ENCODE results near the gene MST1.

MST1 gene

DNA sequence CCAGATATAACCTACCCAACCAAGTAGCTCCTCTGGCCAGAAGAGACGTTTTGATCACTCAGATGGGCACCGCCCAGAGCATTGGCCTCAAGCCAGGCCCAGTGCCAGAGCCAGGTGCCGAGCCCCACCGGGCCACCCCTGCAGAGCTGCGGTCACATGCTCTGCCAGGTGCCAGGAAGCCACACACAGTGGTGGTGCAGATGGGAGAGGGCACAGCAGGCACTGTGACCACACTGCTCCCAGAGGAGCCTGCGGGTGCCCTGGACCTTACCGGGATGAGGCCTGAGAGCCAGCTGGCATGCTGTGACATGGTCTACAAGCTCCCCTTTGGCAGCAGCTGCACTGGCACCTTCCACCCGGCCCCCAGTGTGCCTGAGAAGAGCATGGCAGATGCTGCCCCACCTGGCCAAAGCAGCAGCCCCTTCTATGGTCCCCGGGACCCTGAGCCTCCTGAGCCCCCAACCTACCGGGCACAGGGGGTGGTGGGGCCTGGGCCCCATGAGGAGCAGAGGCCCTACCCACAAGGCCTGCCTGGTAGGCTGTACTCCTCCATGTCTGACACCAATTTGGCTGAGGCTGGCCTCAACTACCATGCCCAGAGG, 34.2 kb downstream of the MST1 start:
- no peak for FAIRE-seq

GRCh38 chr3:49654176-49654825, 35.0 kb downstream of the MST1 start:
- FAIRE-seq: no peak

GRCh38 chr3:49653621-49654020, 35.7 kb downstream of the MST1 start:
- FAIRE-seq: no peak

- FAIRE-seq: no peak
Measured at GRCh38 chr3:49652903-49653415, 36.3 kb downstream of the MST1 start.

GRCh38 chr3:49652218-49652902, 36.9 kb downstream of the MST1 start:
- FAIRE-seq: no peak

DNA sequence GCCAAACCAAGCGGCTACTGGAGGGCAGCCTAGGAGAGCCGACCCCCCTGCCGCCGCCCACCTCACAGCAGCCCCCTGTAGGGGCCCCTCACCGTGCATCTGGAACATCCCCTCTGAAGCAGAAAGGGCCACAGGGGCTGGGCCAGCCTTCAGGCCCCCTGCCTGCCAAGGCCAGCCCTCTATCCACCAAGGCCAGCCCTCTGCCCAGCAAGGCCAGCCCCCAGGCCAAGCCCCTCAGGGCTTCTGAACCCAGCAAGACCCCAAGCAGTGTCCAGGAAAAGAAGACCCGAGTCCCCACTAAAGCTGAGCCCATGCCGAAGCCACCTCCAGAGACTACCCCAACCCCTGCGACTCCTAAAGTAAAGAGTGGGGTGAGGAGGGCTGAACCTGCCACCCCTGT, 38.6 kb downstream of the MST1 start:
- no peak for FAIRE-seq

DNA sequence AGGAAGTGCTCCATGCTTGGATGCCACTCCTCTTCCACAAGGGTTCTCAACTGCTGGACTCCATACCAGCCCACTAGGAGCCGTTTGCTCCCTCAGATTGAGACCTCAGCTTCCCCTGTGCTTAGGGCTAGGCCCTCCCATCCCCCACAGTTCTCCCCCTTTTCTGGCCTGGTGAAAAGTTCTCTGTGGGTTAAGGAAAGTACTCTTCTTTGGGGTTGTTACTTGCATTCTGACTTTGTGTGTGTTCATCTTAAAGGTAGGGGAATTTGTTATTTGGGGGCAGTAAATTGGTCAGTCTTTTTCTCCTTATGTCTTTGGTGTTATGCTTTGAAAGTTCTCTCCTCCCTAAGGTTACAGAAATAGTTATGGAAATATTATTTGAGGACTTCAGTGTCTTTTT, 39.1 kb downstream of the MST1 start:
- FAIRE-seq: no peak

DNA sequence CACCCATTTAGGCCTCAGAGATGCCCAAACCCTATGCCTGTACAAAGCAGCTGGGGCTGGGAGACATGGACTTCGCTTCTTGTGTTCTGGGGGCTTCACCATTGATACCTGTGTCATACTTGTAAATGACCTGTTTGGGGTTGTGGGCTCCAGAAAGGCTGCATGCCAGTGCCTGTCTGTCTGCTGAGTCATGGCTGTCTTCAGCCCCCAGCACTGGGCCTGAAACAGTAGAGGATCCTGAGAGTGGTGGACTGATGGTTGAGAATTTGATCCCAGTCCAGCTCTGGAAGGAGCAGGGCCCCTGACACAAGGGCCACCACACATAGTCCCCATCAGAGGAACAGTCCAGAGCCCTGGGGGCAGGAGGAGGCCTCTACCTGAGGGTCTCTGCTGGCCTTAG, 39.7 kb downstream of the MST1 start:
- FAIRE-seq: no peak

DNA sequence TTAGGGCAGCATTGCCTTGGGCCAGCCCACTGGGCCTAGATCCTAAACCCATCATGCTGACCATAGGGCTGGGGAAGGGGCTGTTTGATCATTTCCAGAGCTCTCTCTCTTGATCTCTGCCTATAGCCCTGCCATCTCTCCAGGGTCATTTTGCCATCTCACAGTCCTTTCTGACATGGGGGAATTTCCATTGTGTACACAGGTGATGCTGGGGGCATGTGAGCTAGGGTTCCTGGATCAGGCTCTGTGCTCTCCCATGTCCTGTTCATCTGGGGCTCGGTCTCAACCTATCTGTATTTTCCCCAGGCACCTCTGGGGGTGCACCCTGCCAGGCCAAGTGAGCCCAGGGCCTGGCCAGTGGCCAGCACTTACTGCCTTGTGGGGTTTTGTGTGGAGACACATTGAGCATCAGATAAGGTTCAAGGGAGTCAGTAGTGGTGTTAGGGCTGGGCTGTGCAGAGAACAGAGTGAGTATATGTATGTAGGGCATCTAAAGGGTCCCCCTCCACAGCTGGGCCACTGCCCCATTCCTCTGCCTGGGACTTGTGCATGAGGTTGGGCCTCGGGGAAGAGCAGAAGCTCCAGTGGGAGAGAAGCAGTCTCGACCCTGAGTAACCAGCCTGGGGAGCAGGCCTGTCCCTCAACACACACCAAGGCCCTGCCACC, 40.8 kb downstream of the MST1 start:
- FAIRE-seq: no peak

GRCh38 chr3:49647741-49648140, 41.5 kb downstream of the MST1 start:
- no peak for FAIRE-seq

- no peak for FAIRE-seq
Measured at GRCh38 chr3:49646236-49646635, 43.0 kb downstream of the MST1 start.

GRCh38 chr3:49644684-49645083, 44.6 kb downstream of the MST1 start:
- FAIRE-seq: no peak

- no peak for FAIRE-seq
Measured at GRCh38 chr3:49642708-49643145, 46.5 kb downstream of the MST1 start.

- FAIRE-seq: no peak
Measured at GRCh38 chr3:49641921-49642707, 47.2 kb downstream of the MST1 start.

- FAIRE-seq: no peak
Measured at GRCh38 chr3:49641292-49641691, 48.0 kb downstream of the MST1 start.

DNA sequence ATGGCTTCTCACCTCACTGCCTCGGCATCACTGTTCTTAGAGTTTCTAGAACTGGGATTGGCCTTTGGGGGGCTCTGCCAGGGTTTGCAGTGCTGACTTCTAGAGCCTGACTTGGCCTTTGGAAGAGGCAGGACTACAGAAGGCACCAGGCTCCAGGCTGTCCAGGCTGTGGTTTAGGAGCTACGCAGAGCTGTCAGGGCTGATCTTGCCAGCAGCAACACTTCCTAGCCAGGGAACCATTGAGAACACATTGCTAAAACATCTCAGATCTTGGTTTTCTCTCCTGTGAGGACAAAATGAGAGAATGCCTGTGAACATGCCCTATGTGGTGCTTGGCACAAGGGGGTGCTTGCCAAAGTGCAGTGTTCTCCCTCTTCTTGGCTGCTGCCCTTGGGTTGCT, 49.7 kb downstream of the MST1 start:
- no peak for FAIRE-seq

- no peak for FAIRE-seq
Measured at GRCh38 chr3:49638445-49638844, 50.8 kb downstream of the MST1 start.

- no peak for FAIRE-seq
Measured at GRCh38 chr3:49636883-49637609, 52.2 kb downstream of the MST1 start.

- FAIRE-seq: no peak
Measured at GRCh38 chr3:49634736-49635135, 54.5 kb downstream of the MST1 start.
